LoVo (cell line): Measurements from ENCODE around the gene ANKFY1.

Experiments used
- DNase-seq: peaks from one replicate; pipeline ENCODE4 v3.0.0-alpha.2; 2016; ENCODE audit warnings: low spot score

The ANKFY1 gene

GRCh38 chr17:4156750-4157381, 106.9 kb downstream of the ANKFY1 start:
- no peak for DNase-seq

- no peak for DNase-seq
These were observed 107.7 kb downstream of the ANKFY1 start for GRCh38 chr17:4155980-4156620.

GRCh38 chr17:4154201-4154600, 109.6 kb downstream of the ANKFY1 start:
- no peak for DNase-seq

GRCh38 chr17:4152471-4152870, 111.3 kb downstream of the ANKFY1 start:
- no peak for DNase-seq

- DNase-seq, result no peak
These were observed 113.7 kb downstream of the ANKFY1 start for GRCh38 chr17:4150096-4150495.

- DNase-seq, result no peak
These were observed 115.0 kb downstream of the ANKFY1 start for GRCh38 chr17:4148611-4149308.

GRCh38 chr17:4147751-4148310, 115.9 kb downstream of the ANKFY1 start:
- DNase-seq, result no peak

GRCh38 chr17:4146641-4147040, 117.1 kb downstream of the ANKFY1 start:
- DNase-seq, result no peak

- peak; percentile 42 for DNase-seq
These were observed 119.4 kb downstream of the ANKFY1 start for GRCh38 chr17:4144422-4144747.

GRCh38 chr17:4143563-4144421, 120.0 kb downstream of the ANKFY1 start:
- DNase-seq, result peak; percentile 90

- DNase-seq, result no peak
These were observed 121.5 kb downstream of the ANKFY1 start for GRCh38 chr17:4142107-4142900.

GRCh38 chr17:4140125-4140524, 123.7 kb downstream of the ANKFY1 start:
- no peak for DNase-seq

GRCh38 chr17:4138906-4139526, 124.8 kb downstream of the ANKFY1 start:
- DNase-seq, result peak; percentile 41

GRCh38 chr17:4136373-4136772, 127.4 kb downstream of the ANKFY1 start:
- DNase-seq, result no peak

GRCh38 chr17:4135489-4135888, 128.3 kb downstream of the ANKFY1 start:
- no peak for DNase-seq

- DNase-seq, result no peak
These were observed 129.1 kb downstream of the ANKFY1 start for GRCh38 chr17:4134721-4135120.

- peak; percentile 25 for DNase-seq
These were observed 133.1 kb downstream of the ANKFY1 start for GRCh38 chr17:4130715-4131114.

- DNase-seq, result no peak
These were observed 136.2 kb downstream of the ANKFY1 start for GRCh38 chr17:4127555-4127954.

- no peak for DNase-seq
These were observed 138.2 kb downstream of the ANKFY1 start for GRCh38 chr17:4125552-4125951.

- DNase-seq, result no peak
These were observed 138.8 kb downstream of the ANKFY1 start for GRCh38 chr17:4124999-4125398.

GRCh38 chr17:4120332-4120731, 143.4 kb downstream of the ANKFY1 start:
- no peak for DNase-seq
